ENCODE data around the gene EMP2. TPM values are rescaled to one million over a fixed set of nuclear protein-coding genes. Genes with fewer than 3 reads are reported as not detected.

The EMP2 gene
- total and polyA plus RNA-seq, 7 experiments from 2014 or later = not detected

- Histone ChIP-seq H3K27ac (ENCODE audit: low read depth, low read length) (no peak overlapping the region), H3K9me3 (ENCODE audit: control insufficient read depth in 2 of 3, low read length in 3 of 3) (peaks cover 0 to 5% (median 0%) of the 10 kb centered on the region in 3 experiments), H3K36me3 (ENCODE audit: control insufficient read depth in 2 of 3, insufficient read depth in 3 of 3, low read length in 3 of 3) (no peaks in the 10 kb centered on the region), H3K4me1 (ENCODE audit: control insufficient read depth in 2 of 2, insufficient read depth in 2 of 2, low read length in 2 of 2) (no peaks in the 10 kb centered on the region), H3K27me3 (ENCODE audit: control insufficient read depth in 2 of 2, insufficient read depth in 2 of 2, low read length in 2 of 2) (no peaks in the 10 kb centered on the region), H3K4me3 (ENCODE audit: low read length) (no peak overlapping the region)
- CTCF ChIA-PET = no interaction called here
- Mint-ChIP-seq H3K36me3 (peaks cover 0 to 17% (median 4%) of the 10 kb centered on the region in 5 donors), H3K4me3 (no peak overlapping the region), H3K9me3 (peaks cover 0 to 48% (median 6%) of the 10 kb centered on the region in 11 donors), H3K27me3 (peaks cover 3 to 27% (median 22%) of the 10 kb centered on the region in 5 donors), H3K4me1 (peaks cover 0 to 1% (median 0%) of the 10 kb centered on the region in 7 donors), H3K27ac (no peak overlapping the region)
- intact Hi-C loops (cut with micrococcal nuclease) = no loop called here
- DNase-seq (no peak), ATAC-seq (no peak)
- POLR2A ChIA-PET = no interaction called here
Observed at GRCh38 chr16:10558746-10559641, 21.4 kb downstream of the EMP2 start.

GRCh38 chr16:10558305-10558704 lies 22.1 kb downstream of the EMP2 start:
- H3K9me3 ChIP-seq (ENCODE audit: control insufficient read depth in 2 of 3, low read length in 3 of 3) = peaks cover 0 to 5% (median 0%) of the 10 kb centered on the region in 3 experiments
- intact Hi-C loops (cut with micrococcal nuclease) = no loop called here
- Mint-ChIP-seq H3K27ac (no peak overlapping the region), H3K27me3 (peaks cover 3 to 20% (median 18%) of the 10 kb centered on the region in 5 donors), H3K4me1 (peaks cover 0 to 4% (median 3%) of the 10 kb centered on the region in 7 donors), H3K36me3 (peaks cover 0 to 12% (median 4%) of the 10 kb centered on the region in 5 donors), H3K9me3 (peaks cover 0 to 42% (median 5%) of the 10 kb centered on the region in 11 donors), H3K4me3 (no peak overlapping the region)
- CTCF ChIA-PET = no interaction called here
- H3K27me3 ChIP-seq (ENCODE audit: control insufficient read depth in 2 of 2, insufficient read depth in 2 of 2, low read length in 2 of 2) = no peaks in the 10 kb centered on the region
- DNase-seq (no peak), ATAC-seq (no peak)
- H3K36me3 ChIP-seq (ENCODE audit: control insufficient read depth in 2 of 3, insufficient read depth in 3 of 3, low read length in 3 of 3) = no peaks in the 10 kb centered on the region
- no peak overlapping the region for H3K27ac ChIP-seq (ENCODE audit: low read depth, low read length)
- H3K4me3 ChIP-seq (ENCODE audit: low read length) = no peak overlapping the region
- H3K4me1 ChIP-seq (ENCODE audit: control insufficient read depth in 2 of 2, insufficient read depth in 2 of 2, low read length in 2 of 2) = no peaks in the 10 kb centered on the region
- POLR2A ChIA-PET = no interaction called here

- CTCF ChIA-PET = no interaction called here
- Histone ChIP-seq H3K9me3 (ENCODE audit: control insufficient read depth in 2 of 3, low read length in 3 of 3) (peaks cover 0 to 5% (median 0%) of the 10 kb centered on the region in 3 experiments), H3K4me1 (ENCODE audit: control insufficient read depth in 2 of 2, insufficient read depth in 2 of 2, low read length in 2 of 2) (no peaks in the 10 kb centered on the region), H3K36me3 (ENCODE audit: control insufficient read depth in 2 of 3, insufficient read depth in 3 of 3, low read length in 3 of 3) (no peaks in the 10 kb centered on the region), H3K4me3 (ENCODE audit: low read length) (no peak overlapping the region), H3K27me3 (ENCODE audit: control insufficient read depth in 2 of 2, insufficient read depth in 2 of 2, low read length in 2 of 2) (no peaks in the 10 kb centered on the region), H3K27ac (ENCODE audit: low read depth, low read length) (no peak overlapping the region)
- DNase-seq (no peak), ATAC-seq (no peak)
- H3K9me3 Mint-ChIP-seq = peaks cover 0 to 37% (median 5%) of the 10 kb centered on the region in 11 donors
- H3K27ac Mint-ChIP-seq = no peak overlapping the region
- H3K36me3 Mint-ChIP-seq = peaks cover 0 to 12% (median 4%) of the 10 kb centered on the region in 5 donors
- peaks cover 7 to 24% (median 18%) of the 10 kb centered on the region in 5 donors for H3K27me3 Mint-ChIP-seq
- no peak overlapping the region for H3K4me3 Mint-ChIP-seq
- peaks cover 0 to 10% (median 7%) of the 10 kb centered on the region in 7 donors for H3K4me1 Mint-ChIP-seq
- intact Hi-C loops (cut with micrococcal nuclease) = no loop called here
- POLR2A ChIA-PET = no interaction called here
Observed at GRCh38 chr16:10557750-10558149, 22.6 kb downstream of the EMP2 start.

- peaks cover 0 to 13% (median 9%) of the 10 kb centered on the region in 7 donors for H3K4me1 Mint-ChIP-seq
- no peak for ATAC-seq
- intact Hi-C loops (cut with micrococcal nuclease) = no loop called here
- H3K27ac Mint-ChIP-seq = no peak overlapping the region
- Histone ChIP-seq H3K27ac (ENCODE audit: low read depth, low read length) (no peak overlapping the region), H3K4me1 (ENCODE audit: control insufficient read depth in 2 of 2, insufficient read depth in 2 of 2, low read length in 2 of 2) (no peaks in the 10 kb centered on the region), H3K27me3 (ENCODE audit: control insufficient read depth in 2 of 2, insufficient read depth in 2 of 2, low read length in 2 of 2) (no peaks in the 10 kb centered on the region), H3K9me3 (ENCODE audit: control insufficient read depth in 2 of 3, low read length in 3 of 3) (no peaks in the 10 kb centered on the region), H3K4me3 (ENCODE audit: low read length) (no peak overlapping the region), H3K36me3 (ENCODE audit: control insufficient read depth in 2 of 3, insufficient read depth in 3 of 3, low read length in 3 of 3) (no peaks in the 10 kb centered on the region)
- ChIA-PET CTCF (no interaction called here), POLR2A (no interaction called here)
- peaks cover 13 to 23% (median 19%) of the 10 kb centered on the region in 5 donors for H3K27me3 Mint-ChIP-seq
- no peak for DNase-seq
- H3K36me3 Mint-ChIP-seq = peaks cover 0 to 6% (median 4%) of the 10 kb centered on the region in 5 donors
- H3K4me3 Mint-ChIP-seq = no peak overlapping the region
- H3K9me3 Mint-ChIP-seq = peaks cover 0 to 22% (median 2%) of the 10 kb centered on the region in 11 donors
Observed at GRCh38 chr16:10556236-10556635, 24.2 kb downstream of the EMP2 start.

- peaks cover 0 to 13% (median 0%) of the 10 kb centered on the region in 11 donors for H3K9me3 Mint-ChIP-seq
- no peak overlapping the region for H3K4me3 Mint-ChIP-seq
- H3K9me3 ChIP-seq (ENCODE audit: control insufficient read depth in 2 of 3, low read length in 3 of 3) = no peaks in the 10 kb centered on the region
- DNase-seq (no peak), ATAC-seq (no peak)
- no peak overlapping the region for H3K4me3 ChIP-seq (ENCODE audit: low read length)
- H3K4me1 Mint-ChIP-seq = peaks cover 0 to 13% (median 9%) of the 10 kb centered on the region in 7 donors
- no peak overlapping the region for H3K27ac Mint-ChIP-seq
- ChIA-PET POLR2A (interaction anchor here (0.7 kb wide), 1 partner anchor 205 kb away, joined by 4 read pairs; no protein-coding TSS in a partner anchor), CTCF (no interaction called here)
- no peak overlapping the region for H3K27ac ChIP-seq (ENCODE audit: low read depth, low read length)
- intact Hi-C loops (cut with micrococcal nuclease) = no loop called here
- no peaks in the 10 kb centered on the region for H3K36me3 ChIP-seq (ENCODE audit: control insufficient read depth in 2 of 3, insufficient read depth in 3 of 3, low read length in 3 of 3)
- H3K36me3 Mint-ChIP-seq = peaks cover 0 to 6% (median 0%) of the 10 kb centered on the region in 5 donors
- H3K4me1 ChIP-seq (ENCODE audit: control insufficient read depth in 2 of 2, insufficient read depth in 2 of 2, low read length in 2 of 2) = no peaks in the 10 kb centered on the region
- peaks cover 3 to 13% (median 10%) of the 10 kb centered on the region in 5 donors for H3K27me3 Mint-ChIP-seq
- H3K27me3 ChIP-seq (ENCODE audit: control insufficient read depth in 2 of 2, insufficient read depth in 2 of 2, low read length in 2 of 2) = no peaks in the 10 kb centered on the region
Observed at GRCh38 chr16:10554569-10554968, 25.8 kb downstream of the EMP2 start.

GRCh38 chr16:10552998-10553491 lies 27.4 kb downstream of the EMP2 start:
- peaks cover 0 to 23% (median 6%) of the 10 kb centered on the region in 11 donors for H3K9me3 Mint-ChIP-seq
- ChIA-PET POLR2A (interaction anchor here (0.7 kb wide), 1 partner anchor 10 kb away, joined by 3 read pairs; no protein-coding TSS in a partner anchor), CTCF (no interaction called here)
- peak overlapping the region in 8 of 9 donors; percentile 10 to 77 (median 68) for H3K27ac Mint-ChIP-seq
- H3K4me3 Mint-ChIP-seq = peak overlapping the region; percentile 73 to 91 (median 84)
- H3K36me3 ChIP-seq (ENCODE audit: control insufficient read depth in 2 of 3, insufficient read depth in 3 of 3, low read length in 3 of 3) = no peaks in the 10 kb centered on the region
- peaks cover 0 to 13% (median 9%) of the 10 kb centered on the region in 7 donors for H3K4me1 Mint-ChIP-seq
- ATAC-seq (peak; percentile 96), DNase-seq (peak in 8 of 9 donors; percentile 19 to 62 (median 43))
- peak overlapping the region; percentile 52 for H3K4me3 ChIP-seq (ENCODE audit: low read length)
- no peaks in the 10 kb centered on the region for H3K27me3 ChIP-seq (ENCODE audit: control insufficient read depth in 2 of 2, insufficient read depth in 2 of 2, low read length in 2 of 2)
- H3K9me3 ChIP-seq (ENCODE audit: control insufficient read depth in 2 of 3, low read length in 3 of 3) = peaks cover 0 to 1% (median 0%) of the 10 kb centered on the region in 3 experiments
- no peaks in the 10 kb centered on the region for H3K4me1 ChIP-seq (ENCODE audit: control insufficient read depth in 2 of 2, insufficient read depth in 2 of 2, low read length in 2 of 2)
- intact Hi-C loops (cut with micrococcal nuclease) = no loop called here
- no peak overlapping the region for H3K27ac ChIP-seq (ENCODE audit: low read depth, low read length)
- H3K27me3 Mint-ChIP-seq = peaks cover 4 to 15% (median 12%) of the 10 kb centered on the region in 5 donors
- peaks cover 0 to 10% (median 3%) of the 10 kb centered on the region in 5 donors for H3K36me3 Mint-ChIP-seq

All from naive thymus-derived CD4-positive, alpha-beta T cell (primary cell).